Kidney (tissue), 14 donors: ENCODE measurements around the gene KDM3B. TPM values are rescaled to one million over a fixed set of nuclear protein-coding genes. Genes with fewer than 3 reads are reported as not detected.
"Not testable (repeated sequence)": the region's sequence is repeated elsewhere in the genome, so short reads cannot be mapped to it uniquely, and the experiment has no call there.

Source experiments
- DNase-seq, 5 donors: peaks; one replicate each; pipeline ENCODE4 v3.0.0-alpha.2; 2013 to 2020
- FAIRE-seq: peaks from 2 replicates; lab custom pipeline; 2012; peaks lifted over from hg19 to GRCh38; lab: Jason Lieb, UNC
- H3K27ac ChIP-seq, 2 donors: one replicate each; pipeline ENCODE4 v1.7.0; 2013; ENCODE audit warnings: low read depth in 2 of 2, low read length in 2 of 2, inconsistent platforms in 1 of 2
- H3K27me3 ChIP-seq: one replicate; pipeline ENCODE4 v1.7.1; 2013; ENCODE audit warnings: low read length, inconsistent platforms; ENCODE audit not compliant: control insufficient read depth, insufficient read depth
- H3K36me3 ChIP-seq, 3 donors: one replicate each; pipeline versions ENCODE4 v1.7.0 to v1.7.1; 2013; ENCODE audit warnings: low read length in 3 of 3, control low read depth in 1 of 3, inconsistent platforms in 1 of 3; ENCODE audit not compliant: insufficient read depth in 3 of 3, control insufficient read depth in 2 of 3
- H3K4me1 ChIP-seq, 3 donors: one replicate each; pipeline versions ENCODE4 v1.7.0 to v1.7.1; 2013; ENCODE audit warnings: low read length in 3 of 3, inconsistent platforms in 1 of 3, low read depth in 1 of 3; ENCODE audit not compliant: control insufficient read depth in 2 of 3, insufficient read depth in 2 of 3
- H3K4me3 ChIP-seq, 3 donors: one replicate each; pipeline versions ENCODE4 v1.7.0 to v1.8.1; 2013; ENCODE audit warnings: low read length in 3 of 3, control low read depth in 1 of 3, inconsistent platforms in 1 of 3
- H3K9ac ChIP-seq, 3 donors: one replicate each; pipeline versions ENCODE4 v1.7.0 to v1.7.1; 2013; ENCODE audit warnings: low read length in 3 of 3, control low read depth in 1 of 3, inconsistent platforms in 1 of 3
- H3K9me3 ChIP-seq, 3 donors: one replicate each; pipeline versions ENCODE4 v1.7.0 to v1.7.1; 2013; ENCODE audit warnings: low read length in 3 of 3, control low read depth in 1 of 3, inconsistent platforms in 1 of 3; ENCODE audit not compliant: control insufficient read depth in 2 of 3, insufficient read depth in 1 of 3
- intact Hi-C: fragments of 100-400 bp; cut with DNase I; formaldehyde crosslinking; loops from one replicate; pipeline ENCODE4 v1.11.1; 2022
- polyA plus RNA-seq: library from polyadenylated mRNA; stranded (reverse); fragments of 350-450 nt; fragmentation: Illumina TruSeq; extraction: RNeasy Lipid Tissue Mini Kit (QIAGEN cat#74804); gene quantifications from one replicate; pipeline ENCODE4 v1.2.3, GENCODE V29; 2014; ENCODE audit warnings: low read depth, low replicate concordance; ENCODE audit not compliant: insufficient read depth
- total RNA-seq: library from RNA; stranded (reverse); fragmentation: NEBNext Ultra II Directional; extraction: Animal tissue kit (Norgen Biotek cat#: 25700); gene quantifications from one replicate; pipeline ENCODE4 v1.2.1, GENCODE V29; 2021
- TF ChIP-seq, protein P1 (sequence below): IDR thresholded peaks from 3 replicates; pipeline ENCODE4 v1.5.1; 2012; ENCODE audit warnings: mild to moderate bottlenecking, moderate library complexity, borderline replicate concordance; ENCODE audit not compliant: insufficient read depth; ENCODE audit errors: extremely low read depth
- donor health status: control.
- donor health status: control.
- donor health status: control.
- donor health status: control.
- donor health status: control.
- donor health status: DM: yes; HTN: yes; CAD: no.
- donor health status: Normal renal cell carcinoma (clear cell type).

The KDM3B gene
- total and polyA plus RNA-seq, 2 donors from 2014 or later: 18.5 to 69.6 TPM

DNA sequence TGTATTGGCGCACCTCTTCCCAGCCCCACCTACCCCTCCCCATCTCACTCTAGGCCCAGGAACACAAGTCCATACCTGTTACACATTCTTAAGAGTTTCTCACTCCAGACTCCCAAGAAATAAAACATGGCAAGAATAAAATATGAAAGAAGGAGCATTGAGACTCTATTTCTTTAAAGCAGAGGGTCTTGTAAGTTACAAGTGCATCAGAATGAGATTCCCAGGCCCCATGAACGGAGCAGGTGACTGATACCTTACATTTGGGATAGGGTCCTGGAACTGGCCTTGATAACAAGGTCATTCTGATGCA is 118.5 kb downstream of the KDM3B start:
- no peak for DNase-seq
- Histone ChIP-seq H3K27me3 (no peaks in the 10 kb centered on the region), H3K27ac (no peak overlapping the region), H3K9me3 (no peaks in the 10 kb centered on the region), H3K9ac (no peak overlapping the region), H3K4me3 (no peak overlapping the region), H3K4me1 (peaks cover 0 to 9% (median 0%) of the 10 kb centered on the region in 3 donors), H3K36me3 (peaks cover 2 to 23% (median 6%) of the 10 kb centered on the region in 3 donors)
- intact Hi-C loops: no loop called here
- TF ChIP-seq, protein P1, sequence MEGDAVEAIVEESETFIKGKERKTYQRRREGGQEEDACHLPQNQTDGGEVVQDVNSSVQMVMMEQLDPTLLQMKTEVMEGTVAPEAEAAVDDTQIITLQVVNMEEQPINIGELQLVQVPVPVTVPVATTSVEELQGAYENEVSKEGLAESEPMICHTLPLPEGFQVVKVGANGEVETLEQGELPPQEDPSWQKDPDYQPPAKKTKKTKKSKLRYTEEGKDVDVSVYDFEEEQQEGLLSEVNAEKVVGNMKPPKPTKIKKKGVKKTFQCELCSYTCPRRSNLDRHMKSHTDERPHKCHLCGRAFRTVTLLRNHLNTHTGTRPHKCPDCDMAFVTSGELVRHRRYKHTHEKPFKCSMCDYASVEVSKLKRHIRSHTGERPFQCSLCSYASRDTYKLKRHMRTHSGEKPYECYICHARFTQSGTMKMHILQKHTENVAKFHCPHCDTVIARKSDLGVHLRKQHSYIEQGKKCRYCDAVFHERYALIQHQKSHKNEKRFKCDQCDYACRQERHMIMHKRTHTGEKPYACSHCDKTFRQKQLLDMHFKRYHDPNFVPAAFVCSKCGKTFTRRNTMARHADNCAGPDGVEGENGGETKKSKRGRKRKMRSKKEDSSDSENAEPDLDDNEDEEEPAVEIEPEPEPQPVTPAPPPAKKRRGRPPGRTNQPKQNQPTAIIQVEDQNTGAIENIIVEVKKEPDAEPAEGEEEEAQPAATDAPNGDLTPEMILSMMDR: no peak
- FAIRE-seq: no peak

GRCh38 chr5:138472353-138472752 is 119.9 kb downstream of the KDM3B start:
- Histone ChIP-seq H3K4me1 (peaks cover 0 to 3% (median 0%) of the 10 kb centered on the region in 3 donors), H3K27ac (no peak overlapping the region), H3K9me3 (no peaks in the 10 kb centered on the region), H3K4me3 (no peak overlapping the region), H3K9ac (no peak overlapping the region), H3K27me3 (no peaks in the 10 kb centered on the region), H3K36me3 (peaks cover 2 to 13% (median 4%) of the 10 kb centered on the region in 3 donors)
- TF ChIP-seq, protein P1: no peak
- peak in 1 of 5 donors; percentile 25 for DNase-seq
- intact Hi-C loops: no loop called here
- FAIRE-seq: no peak

DNA sequence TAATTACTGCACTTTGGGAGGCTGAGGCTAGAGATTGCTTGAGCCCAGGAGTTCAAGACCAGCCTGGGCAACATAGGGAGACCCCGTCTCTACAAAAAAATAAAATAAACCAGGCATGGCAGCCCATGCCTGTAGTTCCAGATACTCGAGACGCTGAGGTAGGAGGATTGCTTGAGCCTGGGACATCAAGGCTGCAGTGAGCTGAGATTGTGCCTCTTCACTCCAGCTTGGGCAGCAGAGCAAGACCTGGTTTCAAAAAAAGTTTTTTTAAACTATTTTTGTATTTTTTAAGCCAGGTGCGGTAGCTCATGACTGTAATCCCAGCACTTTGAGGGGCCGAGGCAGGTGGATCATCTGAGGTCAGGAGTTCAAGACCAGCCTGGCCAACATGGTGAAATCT is 120.7 kb downstream of the KDM3B start:
- not testable (repeated sequence) for FAIRE-seq

GRCh38 chr5:138476918-138477317 is 124.4 kb downstream of the KDM3B start:
- DNase-seq: no peak
- Histone ChIP-seq H3K9me3 (no peaks in the 10 kb centered on the region), H3K9ac (no peak overlapping the region), H3K4me3 (no peak overlapping the region), H3K27ac (no peak overlapping the region), H3K36me3 (no peaks in the 10 kb centered on the region), H3K27me3 (no peaks in the 10 kb centered on the region), H3K4me1 (no peaks in the 10 kb centered on the region)
- intact Hi-C loops: no loop called here
- TF ChIP-seq, protein P1: no peak
- no peak for FAIRE-seq

More for the DNA sequence above, 120.7 kb downstream of the KDM3B start:
- H3K27me3 ChIP-seq, H3K9ac ChIP-seq, DNase-seq, H3K4me1 ChIP-seq, H3K27ac ChIP-seq, intact Hi-C loops, H3K36me3 ChIP-seq, H3K9me3 ChIP-seq, H3K4me3 ChIP-seq: not testable (repeated sequence)
